Retinal pigment epithelial cell (primary cell): ENCODE data around the gene C19orf53.

Experiments used
- DNase-seq: peaks from one replicate; pipeline ENCODE4 v3.0.0-alpha.2; 2010; ENCODE audit warnings: low read depth
- H3K4me3 ChIP-seq: 2 replicates; pipeline ENCODE4 v1.5.1; 2011; ENCODE audit warnings: mild to moderate bottlenecking, low read length, control low read depth, moderate library complexity
- TF ChIP-seq, protein P1 (sequence below): conservative IDR thresholded peaks from 2 replicates; pipeline ENCODE4 v1.5.1; 2011; ENCODE audit warnings: low read depth, low read length, control low read depth, inconsistent platforms

C19orf53 gene

DNA sequence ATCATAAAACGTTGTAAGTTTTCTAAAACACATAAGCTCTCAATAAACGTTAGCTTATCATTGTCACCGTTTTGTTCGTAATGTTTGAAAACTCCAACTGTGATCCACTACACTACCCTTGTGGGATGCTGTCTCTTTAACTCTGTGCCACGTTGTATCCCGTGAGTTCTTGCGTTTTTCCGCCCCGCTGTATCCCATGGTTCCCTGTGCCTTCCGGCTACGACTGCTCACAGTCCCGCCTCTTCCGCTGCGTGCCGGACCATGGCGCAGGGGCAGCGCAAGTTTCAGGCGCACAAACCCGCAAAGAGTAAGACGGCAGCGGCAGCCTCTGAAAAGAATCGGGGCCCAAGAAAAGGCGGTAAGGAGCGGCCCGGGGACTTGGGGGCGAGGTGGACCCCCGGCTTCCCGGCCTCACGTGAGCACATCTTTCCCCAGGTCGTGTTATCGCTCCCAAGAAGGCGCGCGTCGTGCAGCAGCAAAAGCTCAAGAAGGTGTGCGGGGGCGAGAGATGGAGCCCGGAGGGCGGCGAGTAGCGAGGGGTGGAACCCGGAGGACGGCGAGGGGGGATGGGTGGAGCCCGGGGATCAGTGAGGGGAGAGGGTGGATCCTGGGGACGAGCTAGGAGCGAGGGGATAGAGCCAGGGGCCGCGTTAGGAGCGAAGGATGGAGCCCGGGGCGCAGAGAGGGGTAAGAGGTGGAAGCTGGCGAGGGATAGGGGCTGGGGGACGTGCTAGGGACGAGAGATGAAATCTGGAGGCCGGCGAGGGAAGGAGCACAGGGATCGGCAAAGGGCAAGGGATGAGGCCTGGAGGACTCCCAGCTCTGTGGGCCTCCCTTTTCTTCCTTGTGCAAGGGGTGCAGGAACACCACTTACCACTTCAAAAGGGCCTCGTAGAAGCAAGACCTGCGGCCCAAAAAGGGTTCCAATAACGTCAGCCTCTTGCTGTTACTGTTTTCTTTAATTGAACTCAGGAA is at the start of gene C19orf53:
C19orf53 (plus strand) TSS at position 240 of the 975 bp plus-strand sequence; CDS start at position 262, 22 bp downstream.
- DNase-seq: peak; percentile 79
- TF ChIP-seq, protein P1, sequence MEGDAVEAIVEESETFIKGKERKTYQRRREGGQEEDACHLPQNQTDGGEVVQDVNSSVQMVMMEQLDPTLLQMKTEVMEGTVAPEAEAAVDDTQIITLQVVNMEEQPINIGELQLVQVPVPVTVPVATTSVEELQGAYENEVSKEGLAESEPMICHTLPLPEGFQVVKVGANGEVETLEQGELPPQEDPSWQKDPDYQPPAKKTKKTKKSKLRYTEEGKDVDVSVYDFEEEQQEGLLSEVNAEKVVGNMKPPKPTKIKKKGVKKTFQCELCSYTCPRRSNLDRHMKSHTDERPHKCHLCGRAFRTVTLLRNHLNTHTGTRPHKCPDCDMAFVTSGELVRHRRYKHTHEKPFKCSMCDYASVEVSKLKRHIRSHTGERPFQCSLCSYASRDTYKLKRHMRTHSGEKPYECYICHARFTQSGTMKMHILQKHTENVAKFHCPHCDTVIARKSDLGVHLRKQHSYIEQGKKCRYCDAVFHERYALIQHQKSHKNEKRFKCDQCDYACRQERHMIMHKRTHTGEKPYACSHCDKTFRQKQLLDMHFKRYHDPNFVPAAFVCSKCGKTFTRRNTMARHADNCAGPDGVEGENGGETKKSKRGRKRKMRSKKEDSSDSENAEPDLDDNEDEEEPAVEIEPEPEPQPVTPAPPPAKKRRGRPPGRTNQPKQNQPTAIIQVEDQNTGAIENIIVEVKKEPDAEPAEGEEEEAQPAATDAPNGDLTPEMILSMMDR: no peak
- H3K4me3 ChIP-seq: peak within 1 kb of the TSS; percentile 91

DNA sequence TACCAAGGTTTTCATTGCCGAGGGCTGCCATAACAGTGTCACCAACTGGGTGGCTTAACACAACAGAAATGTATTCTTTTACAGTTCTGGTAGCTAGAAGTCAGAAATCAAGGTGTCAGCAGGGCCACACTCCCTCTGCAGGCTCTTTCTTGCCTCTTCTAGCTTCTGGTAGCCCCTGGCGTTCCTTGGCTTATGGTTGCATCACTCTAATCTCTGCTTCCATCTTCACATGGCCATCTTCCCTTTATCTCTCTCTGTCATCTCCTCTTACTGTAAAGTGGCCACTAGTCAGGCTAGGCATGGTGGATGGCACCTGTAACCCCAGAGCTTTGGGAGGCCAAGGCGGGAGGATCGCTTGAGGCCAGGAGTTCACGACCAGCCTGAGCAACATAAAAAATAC is 47.9 kb upstream of the C19orf53 start:
- TF ChIP-seq, protein P1: no peak
- no peak overlapping the region for H3K4me3 ChIP-seq
- DNase-seq: no peak

DNA sequence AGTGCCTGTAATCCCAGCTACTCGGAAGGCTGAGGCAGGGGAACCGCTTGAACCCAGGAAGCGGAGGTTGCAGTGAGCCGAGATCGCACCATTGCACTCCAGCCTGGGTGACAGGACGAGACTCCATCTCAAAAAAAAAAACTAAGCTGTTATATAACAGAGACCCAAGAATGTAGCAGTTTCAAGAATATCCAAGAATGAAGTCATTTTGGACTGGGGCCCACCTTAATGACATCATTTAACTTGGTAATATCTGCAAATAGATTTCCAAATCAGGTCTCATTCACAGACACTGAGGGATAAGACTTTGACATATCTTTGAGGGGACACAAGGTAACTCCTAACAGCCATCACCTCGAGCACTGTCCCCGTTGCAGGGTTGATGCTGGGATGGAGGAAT is 46.5 kb upstream of the C19orf53 start:
- no peak for DNase-seq
- TF ChIP-seq, protein P1: no peak
- no peak overlapping the region for H3K4me3 ChIP-seq

DNA sequence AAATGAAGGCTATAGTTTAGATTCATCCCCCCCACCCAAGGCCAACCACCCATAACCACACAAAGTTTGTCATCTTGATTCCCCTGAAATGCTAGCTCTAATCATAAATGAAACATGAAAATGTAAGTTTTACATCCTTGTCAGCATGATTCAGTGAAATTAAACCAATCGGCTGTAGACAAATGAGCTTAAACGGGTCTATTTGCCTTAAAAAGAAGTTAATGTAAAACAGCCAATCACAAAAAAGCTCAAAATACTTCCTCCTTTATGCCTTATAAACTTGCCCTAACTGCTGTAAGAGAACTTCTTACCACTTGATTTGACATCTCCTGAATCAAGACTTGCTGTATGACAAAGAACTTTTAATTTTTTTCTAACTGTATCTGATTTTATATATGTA is 44.4 kb upstream of the C19orf53 start:
- no peak for DNase-seq
- TF ChIP-seq, protein P1: no peak
- no peak overlapping the region for H3K4me3 ChIP-seq

DNA sequence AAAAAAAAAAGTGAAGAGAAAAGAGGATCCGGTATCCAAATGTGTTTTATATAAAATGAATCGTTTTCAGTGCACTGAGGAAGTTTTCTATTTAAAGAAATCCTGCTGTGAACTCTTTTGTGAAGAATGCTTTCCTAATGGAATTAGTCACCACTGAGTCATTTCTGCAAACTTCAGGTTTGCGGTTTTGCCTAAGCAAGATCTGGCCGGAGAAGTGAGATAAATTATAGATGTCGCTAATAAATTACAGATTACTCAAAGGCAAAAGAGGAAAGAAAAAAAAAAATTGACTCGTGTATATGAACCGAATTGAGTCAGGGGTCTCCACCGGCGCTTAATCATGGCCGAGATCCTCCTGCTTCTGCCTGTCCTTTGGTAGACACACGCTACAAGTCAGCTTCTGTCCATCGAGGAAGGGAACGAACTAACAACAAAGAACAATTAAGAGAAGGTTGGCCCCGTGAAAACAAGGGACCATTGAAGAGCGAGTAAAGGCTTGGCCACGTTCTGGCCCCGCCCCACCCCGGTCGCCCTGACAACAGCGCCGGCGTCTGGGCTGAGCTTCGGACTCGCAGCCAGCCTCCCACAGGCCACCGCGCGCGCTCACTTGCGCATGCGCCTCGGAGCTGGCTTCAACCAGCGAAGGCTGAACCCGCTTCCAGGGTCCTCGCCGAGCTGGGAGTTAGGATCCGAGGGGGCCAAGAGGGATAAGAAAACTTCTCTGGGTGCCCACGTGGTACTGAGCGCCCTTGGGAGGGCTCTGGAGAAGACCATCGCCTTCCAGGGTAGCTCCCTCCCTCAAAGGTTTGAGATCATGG is 42.9 kb upstream of the C19orf53 start:
- TF ChIP-seq, protein P1: no peak
- H3K4me3 ChIP-seq: peak overlapping the region; percentile 75
- DNase-seq: peak; percentile 82

DNA sequence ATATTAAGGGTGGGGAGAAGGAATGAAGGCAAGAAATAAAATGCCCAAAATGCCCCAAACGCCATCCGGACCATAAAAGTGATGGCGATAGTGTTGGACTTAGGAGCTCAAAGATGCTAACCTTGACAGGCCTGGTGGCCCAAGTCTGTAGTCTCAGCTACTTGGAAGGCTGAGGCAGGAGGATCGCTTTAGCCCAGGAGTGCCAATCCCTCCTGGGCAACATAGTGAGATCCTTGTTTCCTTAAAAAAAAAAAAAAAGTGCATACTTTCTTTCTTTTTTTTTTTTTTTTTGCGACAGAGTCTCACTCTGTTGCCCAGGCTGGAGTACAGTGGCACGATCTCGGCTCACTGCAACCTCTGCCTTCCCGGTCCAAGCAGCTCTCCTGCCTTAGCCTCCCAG is 41.9 kb upstream of the C19orf53 start:
- no peak for DNase-seq
- TF ChIP-seq, protein P1: no peak
- H3K4me3 ChIP-seq: peak overlapping the region; percentile 75
